ENCODE results near the gene IL6. TPM values are rescaled to one million over a fixed set of nuclear protein-coding genes. Genes with fewer than 3 reads are reported as not detected.

Gene IL6
- total RNA-seq, 1 experiment from 2014 or later = 0.85 TPM

DNA sequence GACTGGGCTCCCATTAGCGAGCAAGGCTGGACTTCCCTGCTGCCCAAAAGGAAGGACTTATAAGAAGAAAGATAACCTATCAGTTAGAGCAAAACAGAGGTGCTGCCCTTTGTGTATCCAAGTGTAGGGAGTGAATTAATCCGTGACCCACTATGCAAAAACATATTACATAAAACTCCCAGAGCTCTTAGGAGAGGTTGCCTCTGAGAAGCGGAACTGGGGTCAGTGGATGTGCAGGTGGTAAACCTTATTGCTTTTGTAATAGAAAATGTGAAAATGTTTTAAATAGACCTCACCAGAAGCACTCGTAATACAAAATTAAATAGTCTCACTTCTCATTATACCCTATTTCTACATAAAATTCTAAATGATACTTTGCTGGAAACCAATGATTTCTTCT is 17.1 kb upstream of the IL6 start:
- TF ChIP-seq, protein P1, sequence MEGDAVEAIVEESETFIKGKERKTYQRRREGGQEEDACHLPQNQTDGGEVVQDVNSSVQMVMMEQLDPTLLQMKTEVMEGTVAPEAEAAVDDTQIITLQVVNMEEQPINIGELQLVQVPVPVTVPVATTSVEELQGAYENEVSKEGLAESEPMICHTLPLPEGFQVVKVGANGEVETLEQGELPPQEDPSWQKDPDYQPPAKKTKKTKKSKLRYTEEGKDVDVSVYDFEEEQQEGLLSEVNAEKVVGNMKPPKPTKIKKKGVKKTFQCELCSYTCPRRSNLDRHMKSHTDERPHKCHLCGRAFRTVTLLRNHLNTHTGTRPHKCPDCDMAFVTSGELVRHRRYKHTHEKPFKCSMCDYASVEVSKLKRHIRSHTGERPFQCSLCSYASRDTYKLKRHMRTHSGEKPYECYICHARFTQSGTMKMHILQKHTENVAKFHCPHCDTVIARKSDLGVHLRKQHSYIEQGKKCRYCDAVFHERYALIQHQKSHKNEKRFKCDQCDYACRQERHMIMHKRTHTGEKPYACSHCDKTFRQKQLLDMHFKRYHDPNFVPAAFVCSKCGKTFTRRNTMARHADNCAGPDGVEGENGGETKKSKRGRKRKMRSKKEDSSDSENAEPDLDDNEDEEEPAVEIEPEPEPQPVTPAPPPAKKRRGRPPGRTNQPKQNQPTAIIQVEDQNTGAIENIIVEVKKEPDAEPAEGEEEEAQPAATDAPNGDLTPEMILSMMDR (conservative IDR thresholded peaks at IDR 0.05) = no peak
- H3K56ac ChIP-seq (ENCODE audit: insufficient read length, low read depth, low read length) = no peak overlapping the region
- H2BK5ac ChIP-seq (ENCODE audit: insufficient read length, low read length) = peak overlapping the region; percentile 69
- no peak overlapping the region for H2BK120ac ChIP-seq (ENCODE audit: low read depth, low read length, poor library complexity, severe bottlenecking)
- no peak overlapping the region for H3K4me3 Mint-ChIP-seq
- H3K9ac ChIP-seq (ENCODE audit: extremely low read depth, insufficient read length, low read length) = no peak overlapping the region
- H3K27me3 Mint-ChIP-seq (ENCODE audit: low read depth) = no peaks in the 10 kb centered on the region
- no peaks in the 10 kb centered on the region for H3K9me3 Mint-ChIP-seq
- no peaks in the 10 kb centered on the region for H3K23me2 ChIP-seq (ENCODE audit: insufficient read length, low read depth, low read length, poor library complexity, severe bottlenecking)
- H3T11ph ChIP-seq (ENCODE audit: low read length) = no peak overlapping the region
- peaks cover 2% of the 10 kb centered on the region; the same call in 1 of the 2 replicates for H3K4me1 ChIP-seq (ENCODE audit: insufficient read depth, low read length)
- H2AFZ ChIP-seq (ENCODE audit: low read length) = no peak overlapping the region
- no peaks in the 10 kb centered on the region for H3K79me2 ChIP-seq (ENCODE audit: insufficient read depth, low read length)
- H3K18ac ChIP-seq (ENCODE audit: insufficient read length, low read depth, low read length) = peak overlapping the region; percentile 7
- no peak overlapping the region for H3K23ac ChIP-seq (ENCODE audit: insufficient read length, low read depth, low read length)
- H3K36me3 Mint-ChIP-seq (ENCODE audit: insufficient read depth in 1 of 3, low read depth in 3 of 3) = peaks cover 0 to 1% (median 0%) of the 10 kb centered on the region in 3 experiments; a peak in 1 of 7 replicates
- peak overlapping the region; percentile 27 to 97 (median 85); a peak in 6 of 7 replicates for H3K27ac Mint-ChIP-seq
- peaks cover 0 to 15% of the 10 kb centered on the region in 2 experiments; a peak in 2 of 4 replicates for H3K4me1 Mint-ChIP-seq
- H3K14ac ChIP-seq (ENCODE audit: insufficient read depth, low read length) = peak overlapping the region; percentile 74; the same call in 1 of the 2 replicates
- no peak for DNase-seq
- no peak overlapping the region for H2BK20ac ChIP-seq (ENCODE audit: low read depth, low read length, poor library complexity, severe bottlenecking)
- no peak overlapping the region for H2BK15ac ChIP-seq (ENCODE audit: low read depth, low read length)
- peak overlapping the region; percentile 11 for H2BK12ac ChIP-seq (ENCODE audit: insufficient read length, low read depth, low read length)
- WGBS (ENCODE audit: extremely low coverage, insufficient read length, low lambda C conversion rate) = no CpG with 5 or more reads among the region's 4 CpGs
- H4K91ac ChIP-seq (ENCODE audit: insufficient read length, low read depth, low read length) = peak overlapping the region; percentile 15
- H3K4ac ChIP-seq (ENCODE audit: low read depth, low read length) = no peak overlapping the region
- no peaks in the 10 kb centered on the region for H4K20me1 ChIP-seq (ENCODE audit: control insufficient read depth, insufficient read depth, insufficient read length)
- H4K8ac ChIP-seq (replicated peaks; ENCODE audit: insufficient read length, low read depth, low read length) = peak overlapping the region; percentile 8
- no peaks in the 10 kb centered on the region for H3K9me3 ChIP-seq (ENCODE audit: control insufficient read depth, low read depth, low read length)
- H3K27ac ChIP-seq (ENCODE audit: insufficient read length, low read depth, low read length) = peak overlapping the region; percentile 75
- no peaks in the 10 kb centered on the region for H3K79me1 ChIP-seq (ENCODE audit: insufficient read depth, low read depth, low read length, poor library complexity, severe bottlenecking)
- no peaks in the 10 kb centered on the region for H3K27me3 ChIP-seq (ENCODE audit: insufficient read depth, low read length)
- H2AK5ac ChIP-seq (ENCODE audit: insufficient read length, low read length) = peak overlapping the region; percentile 4
- H4K5ac ChIP-seq (ENCODE audit: insufficient read length, low read depth, low read length) = no peak overlapping the region
- peak overlapping the region; percentile 17 for H3K4me2 ChIP-seq (ENCODE audit: insufficient read depth, insufficient read length, low read length)

All from H9 (cell line).